Measurements from ENCODE around the gene EML2.
"Not testable (repeated sequence)": the region's sequence is repeated elsewhere in the genome, so short reads cannot be mapped to it uniquely, and the experiment has no call there.

- not testable (repeated sequence) for TF ChIP-seq CTCF (conservative IDR thresholded peaks at IDR 0.05; ENCODE audit: low read depth, low read length); CEBPB (IDR thresholded peaks at IDR 0.05; ENCODE audit: low read depth, low read length); POLR2A (IDR thresholded peaks at IDR 0.05; ENCODE audit: low read depth, low read length); RCOR1 (IDR thresholded peaks at IDR 0.05; ENCODE audit: insufficient replicate concordance, low read length)
Observed at GRCh38 chr19:45615056-45615455, 24.1 kb downstream of the EML2 start.
